ENCODE measurements around the gene TARS1. TPM values are rescaled to one million over a fixed set of nuclear protein-coding genes. Genes with fewer than 3 reads are reported as not detected.

The TARS1 gene
- total and polyA plus RNA-seq, 2 of the 13 experiments (the other 11 are each of a cell fraction or from before 2014, with no cell fraction given): 77.0 to 184 TPM

DNA sequence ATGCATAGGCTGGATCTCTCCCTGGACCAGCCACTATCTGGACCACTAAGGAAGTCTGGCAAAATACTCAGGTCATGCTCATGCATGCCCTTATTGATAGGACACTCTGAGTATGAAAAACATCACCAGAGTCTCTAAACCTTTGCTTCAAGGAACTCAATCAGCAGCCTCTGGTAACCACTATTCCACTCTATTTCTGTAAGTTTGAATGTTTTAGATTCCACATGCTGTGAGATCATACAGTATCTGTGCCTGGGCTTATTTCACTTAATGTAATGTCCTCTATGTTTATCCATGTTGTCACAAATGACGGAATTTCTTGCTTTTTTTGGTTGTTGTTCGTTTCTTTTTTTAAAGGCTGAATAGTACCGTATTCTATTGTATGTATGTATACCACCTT, 68.3 kb downstream of the TARS1 start:
- no peaks in the 10 kb centered on the region for H4K20me1 ChIP-seq (ENCODE audit: insufficient read depth, low read length)
- no peak for TF ChIP-seq ZNF570 (CRISPR knock-in tag; IDR thresholded peaks at IDR 0.05; ENCODE audit: borderline replicate concordance)
- TF ChIP-seq NPAS2 (CRISPR knock-in tag; IDR thresholded peaks at IDR 0.05; ENCODE audit: borderline replicate concordance): no peak
- TF ChIP-seq NRL (CRISPR knock-in tag; IDR thresholded peaks at IDR 0.05; ENCODE audit: borderline replicate concordance): no peak
- TF ChIP-seq, protein P1, sequence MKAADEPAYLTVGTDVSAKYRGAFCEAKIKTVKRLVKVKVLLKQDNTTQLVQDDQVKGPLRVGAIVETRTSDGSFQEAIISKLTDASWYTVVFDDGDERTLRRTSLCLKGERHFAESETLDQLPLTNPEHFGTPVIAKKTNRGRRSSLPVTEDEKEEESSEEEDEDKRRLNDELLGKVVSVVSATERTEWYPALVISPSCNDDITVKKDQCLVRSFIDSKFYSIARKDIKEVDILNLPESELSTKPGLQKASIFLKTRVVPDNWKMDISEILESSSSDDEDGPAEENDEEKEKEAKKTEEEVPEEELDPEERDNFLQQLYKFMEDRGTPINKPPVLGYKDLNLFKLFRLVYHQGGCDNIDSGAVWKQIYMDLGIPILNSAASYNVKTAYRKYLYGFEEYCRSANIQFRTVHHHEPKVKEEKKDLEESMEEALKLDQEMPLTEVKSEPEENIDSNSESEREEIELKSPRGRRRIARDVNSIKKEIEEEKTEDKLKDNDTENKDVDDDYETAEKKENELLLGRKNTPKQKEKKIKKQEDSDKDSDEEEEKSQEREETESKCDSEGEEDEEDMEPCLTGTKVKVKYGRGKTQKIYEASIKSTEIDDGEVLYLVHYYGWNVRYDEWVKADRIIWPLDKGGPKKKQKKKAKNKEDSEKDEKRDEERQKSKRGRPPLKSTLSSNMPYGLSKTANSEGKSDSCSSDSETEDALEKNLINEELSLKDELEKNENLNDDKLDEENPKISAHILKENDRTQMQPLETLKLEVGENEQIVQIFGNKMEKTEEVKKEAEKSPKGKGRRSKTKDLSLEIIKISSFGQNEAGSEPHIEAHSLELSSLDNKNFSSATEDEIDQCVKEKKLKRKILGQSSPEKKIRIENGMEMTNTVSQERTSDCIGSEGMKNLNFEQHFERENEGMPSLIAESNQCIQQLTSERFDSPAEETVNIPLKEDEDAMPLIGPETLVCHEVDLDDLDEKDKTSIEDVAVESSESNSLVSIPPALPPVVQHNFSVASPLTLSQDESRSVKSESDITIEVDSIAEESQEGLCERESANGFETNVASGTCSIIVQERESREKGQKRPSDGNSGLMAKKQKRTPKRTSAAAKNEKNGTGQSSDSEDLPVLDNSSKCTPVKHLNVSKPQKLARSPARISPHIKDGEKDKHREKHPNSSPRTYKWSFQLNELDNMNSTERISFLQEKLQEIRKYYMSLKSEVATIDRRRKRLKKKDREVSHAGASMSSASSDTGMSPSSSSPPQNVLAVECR (CRISPR knock-in tag; IDR thresholded peaks at IDR 0.05; ENCODE audit: borderline replicate concordance): no peak
- TF ChIP-seq, protein P2, sequence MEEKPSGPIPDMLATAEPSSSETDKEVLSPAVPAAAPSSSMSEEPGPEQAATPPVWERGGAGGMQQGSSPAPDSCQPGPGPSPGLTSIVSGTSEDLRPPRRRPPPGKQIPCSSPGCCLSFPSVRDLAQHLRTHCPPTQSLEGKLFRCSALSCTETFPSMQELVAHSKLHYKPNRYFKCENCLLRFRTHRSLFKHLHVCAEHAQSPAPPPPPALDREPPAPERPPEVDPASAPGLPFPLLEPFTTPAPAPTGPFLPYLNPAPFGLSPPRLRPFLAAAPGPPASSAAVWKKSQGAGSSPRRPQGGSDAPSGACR (CRISPR knock-in tag; IDR thresholded peaks at IDR 0.05): no peak
- no peak for TF ChIP-seq ZFP37 (CRISPR knock-in tag; IDR thresholded peaks at IDR 0.05; ENCODE audit: borderline replicate concordance)
- TF ChIP-seq THAP11 (CRISPR knock-in tag; IDR thresholded peaks at IDR 0.05): no peak
- no peak for TF ChIP-seq ZNF230 (CRISPR knock-in tag; IDR thresholded peaks at IDR 0.05)
- TF ChIP-seq, protein P3, sequence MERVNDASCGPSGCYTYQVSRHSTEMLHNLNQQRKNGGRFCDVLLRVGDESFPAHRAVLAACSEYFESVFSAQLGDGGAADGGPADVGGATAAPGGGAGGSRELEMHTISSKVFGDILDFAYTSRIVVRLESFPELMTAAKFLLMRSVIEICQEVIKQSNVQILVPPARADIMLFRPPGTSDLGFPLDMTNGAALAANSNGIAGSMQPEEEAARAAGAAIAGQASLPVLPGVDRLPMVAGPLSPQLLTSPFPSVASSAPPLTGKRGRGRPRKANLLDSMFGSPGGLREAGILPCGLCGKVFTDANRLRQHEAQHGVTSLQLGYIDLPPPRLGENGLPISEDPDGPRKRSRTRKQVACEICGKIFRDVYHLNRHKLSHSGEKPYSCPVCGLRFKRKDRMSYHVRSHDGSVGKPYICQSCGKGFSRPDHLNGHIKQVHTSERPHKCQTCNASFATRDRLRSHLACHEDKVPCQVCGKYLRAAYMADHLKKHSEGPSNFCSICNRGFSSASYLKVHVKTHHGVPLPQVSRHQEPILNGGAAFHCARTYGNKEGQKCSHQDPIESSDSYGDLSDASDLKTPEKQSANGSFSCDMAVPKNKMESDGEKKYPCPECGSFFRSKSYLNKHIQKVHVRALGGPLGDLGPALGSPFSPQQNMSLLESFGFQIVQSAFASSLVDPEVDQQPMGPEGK (CRISPR knock-in tag; IDR thresholded peaks at IDR 0.05): no peak
- no peak for TF ChIP-seq MYC (CRISPR knock-in tag; IDR thresholded peaks at IDR 0.05; ENCODE audit: borderline replicate concordance)
- H3K4me1 ChIP-seq (ENCODE audit: insufficient read depth, low read length): peaks cover 10% of the 10 kb centered on the region
- POLR2A ChIA-PET: no interaction called here
- BruUV-seq (replicated peaks): no TSS peak
- no peak overlapping the region for H3K4me2 ChIP-seq (ENCODE audit: low read depth, low read length)
- WGBS (ENCODE audit: low lambda C conversion rate): 32% methylated on average over 3 of the region's 3 CpGs
- ATAC-seq (no peak), DNase-seq (ENCODE audit: low spot score) (no peak), FAIRE-seq (no peak)
- CTCF ChIA-PET (ENCODE audit: low intra/inter-chr PET ratio, low total read pairs): no interaction called here
- H3K27ac ChIP-seq (ENCODE audit: extremely low read length, insufficient read depth, low read length): no peak overlapping the region
- no peaks in the 10 kb centered on the region for H3K79me2 ChIP-seq (ENCODE audit: insufficient read depth, low read length)
- no peak overlapping the region for H3K4me3 ChIP-seq (replicated peaks in 1 of 3; ENCODE audit: insufficient read depth in 1 of 3, low read depth in 2 of 3, low read length in 3 of 3)
- intact Hi-C loops (cut with micrococcal nuclease; ENCODE audit: unreplicated experiment) (no loop called here), in situ Hi-C loops (cut with HindIII; ENCODE audit: extremely low pct_ligation_motif_present, low pct_unique_long_range_greater_than_20kb) (no loop called here)
- no peaks in the 10 kb centered on the region for H3K36me3 ChIP-seq (replicated peaks in 1 of 2; ENCODE audit: control insufficient read depth in 1 of 2, insufficient read depth in 2 of 2, low read length in 2 of 2)
- no peaks in the 10 kb centered on the region for H3K9me3 ChIP-seq (ENCODE audit: low read length)
- H2AFZ ChIP-seq (ENCODE audit: low read length): no peak overlapping the region
- no peaks in the 10 kb centered on the region for H3K27me3 ChIP-seq (ENCODE audit: control insufficient read depth in 1 of 2, insufficient read depth in 2 of 2, low read length in 2 of 2)
- H3K9ac ChIP-seq (ENCODE audit: insufficient read depth, low read depth, low read length): no peak overlapping the region
